NCI-H2081 treated with DMSO at 0.1 percent for 48 hours (cell line): ENCODE results near the gene GP9.

Source experiments
- DNase-seq: peaks from one replicate; lab custom pipeline; 2025; lab: John Stamatoyannopoulos, UW

GP9 gene

GRCh38 chr3:129060276-129061022, at the start of gene GP9:
Gene GP9, plus strand, starts transcription at chr3:129060779. Its CDS starts 961 bp downstream, at chr3:129061740.
- no peak for DNase-seq

GRCh38 chr3:129013491-129013891, 47.1 kb upstream of the GP9 start:
- no peak for DNase-seq

GRCh38 chr3:129014148-129014547, 46.4 kb upstream of the GP9 start:
- DNase-seq: no peak

GRCh38 chr3:129014793-129015345, 45.7 kb upstream of the GP9 start:
- DNase-seq: no peak

GRCh38 chr3:129015388-129016105, 45.0 kb upstream of the GP9 start:
- DNase-seq: no peak

- DNase-seq: peak; percentile 94
These were observed 44.2 kb upstream of the GP9 start for GRCh38 chr3:129016356-129016719.

GRCh38 chr3:129016720-129017483, 43.7 kb upstream of the GP9 start:
- no peak for DNase-seq

GRCh38 chr3:129017484-129017899, 43.1 kb upstream of the GP9 start:
- no peak for DNase-seq

GRCh38 chr3:129018271-129018670, 42.3 kb upstream of the GP9 start:
- DNase-seq: no peak

- DNase-seq: no peak
These were observed 41.8 kb upstream of the GP9 start for GRCh38 chr3:129018751-129019150.

GRCh38 chr3:129019266-129019665, 41.3 kb upstream of the GP9 start:
- DNase-seq: no peak

GRCh38 chr3:129020691-129021090, 39.9 kb upstream of the GP9 start:
- no peak for DNase-seq

GRCh38 chr3:129021140-129021551, 39.4 kb upstream of the GP9 start:
- no peak for DNase-seq

GRCh38 chr3:129022114-129023007, 38.2 kb upstream of the GP9 start:
- no peak for DNase-seq

- no peak for DNase-seq
These were observed 37.6 kb upstream of the GP9 start for GRCh38 chr3:129023008-129023358.

- no peak for DNase-seq
These were observed 36.7 kb upstream of the GP9 start for GRCh38 chr3:129023909-129024308.

GRCh38 chr3:129025108-129025507, 35.5 kb upstream of the GP9 start:
- no peak for DNase-seq

- no peak for DNase-seq
These were observed 34.7 kb upstream of the GP9 start for GRCh38 chr3:129025691-129026435.

GRCh38 chr3:129026728-129027543, 33.6 kb upstream of the GP9 start:
- peak; percentile 87 for DNase-seq

GRCh38 chr3:129027544-129027880, 33.1 kb upstream of the GP9 start:
- DNase-seq: no peak
